ENCODE data around the gene THPO.

Gene THPO

GRCh38 chr3:184347321-184348056, 30.5 kb downstream of the THPO start:
- DNase-seq = peak; percentile 76

- DNase-seq = no peak
Measured at GRCh38 chr3:184346480-184347190, 31.4 kb downstream of the THPO start.

- peak; percentile 84 for DNase-seq
Measured at GRCh38 chr3:184345317-184346144, 32.5 kb downstream of the THPO start.

GRCh38 chr3:184344579-184345316, 33.3 kb downstream of the THPO start:
- DNase-seq = no peak

- no peak for DNase-seq
Measured at GRCh38 chr3:184343200-184343876, 34.7 kb downstream of the THPO start.

- no peak for DNase-seq
Measured at GRCh38 chr3:184341925-184342324, 36.1 kb downstream of the THPO start.

GRCh38 chr3:184339451-184340135, 38.4 kb downstream of the THPO start:
- DNase-seq = peak; percentile 58

GRCh38 chr3:184339001-184339400, 39.0 kb downstream of the THPO start:
- peak; percentile 66 for DNase-seq

GRCh38 chr3:184338511-184338945, 39.5 kb downstream of the THPO start:
- peak; percentile 91 for DNase-seq

GRCh38 chr3:184337981-184338380, 40.0 kb downstream of the THPO start:
- DNase-seq = no peak

GRCh38 chr3:184337399-184337714, 40.6 kb downstream of the THPO start, which contains the start of gene FAM131A:
FAM131A (plus strand) TSS chr3:184337600; CDS start chr3:184337631, 31 bp downstream.
- no peak for DNase-seq

- DNase-seq = peak; percentile 87
Measured at GRCh38 chr3:184336547-184337398, 41.2 kb downstream of the THPO start.

- DNase-seq = peak; percentile 94
Measured at GRCh38 chr3:184335661-184336546, 42.1 kb downstream of the THPO start.

- DNase-seq = no peak
Measured at GRCh38 chr3:184335291-184335660, 42.7 kb downstream of the THPO start.

GRCh38 chr3:184334470-184335158, 43.4 kb downstream of the THPO start:
- no peak for DNase-seq

GRCh38 chr3:184333700-184334099, 44.3 kb downstream of the THPO start:
- DNase-seq = no peak

- no peak for DNase-seq
Measured at GRCh38 chr3:184333190-184333589, 44.8 kb downstream of the THPO start.

- no peak for DNase-seq
Measured at GRCh38 chr3:184332370-184333090, 45.5 kb downstream of the THPO start.
